A673 (cell line): Measurements from ENCODE around the gene LAMB3. TPM values are rescaled to one million over a fixed set of nuclear protein-coding genes. Genes with fewer than 3 reads are reported as not detected.

Source experiments
- BruUV-seq: library from RNA; stranded (reverse); fragments of 400-500 nt; replicated peaks from 2 replicates; lab custom pipeline; 2021; lab: Mats Ljungman, UMichigan
- CTCF ChIA-PET: fragments of 300-600 bp; sonication (Branson Sonifier 250); formaldehyde crosslinking; loops from one replicate; lab custom pipeline; 2022; ENCODE audit warnings: antibody characterized with exemption; lab: Charles Lee
- POLR2A ChIA-PET: fragments of 300-600 bp; sonication (Branson Sonifier 250); formaldehyde crosslinking; loops from one replicate; lab custom pipeline; 2022; ENCODE audit warnings: antibody characterized with exemption; ENCODE audit not compliant: low non-redundant PET; lab: Charles Lee
- DNase-seq: peaks from one replicate; pipeline ENCODE4 v3.0.0-alpha.2; 2015; ENCODE audit warnings: low spot score
- H3K27ac ChIP-seq: fragments of 200-600 bp; sonication (generic); 2 replicates; pipeline ENCODE4 v1.5.1; 2016; ENCODE audit warnings: mixed run types, low read depth, mild to moderate bottlenecking, mixed read lengths, antibody characterized with exemption, low read length; ENCODE audit not compliant: poor library complexity, severe bottlenecking
- H3K27me3 ChIP-seq: fragments of 200-600 bp; sonication (generic); replicated peaks from 2 replicates; pipeline ENCODE4 v1.6.1; 2017; ENCODE audit warnings: mixed run types, low read depth, mild to moderate bottlenecking, mixed read lengths, antibody characterized with exemption, low read length; ENCODE audit not compliant: insufficient read depth, poor library complexity
- H3K36me3 ChIP-seq: fragments of 200-600 bp; sonication (generic); 2 replicates; pipeline ENCODE4 v1.6.1; 2016; ENCODE audit warnings: mixed run types, mild to moderate bottlenecking, mixed read lengths, antibody characterized with exemption, low read length; ENCODE audit not compliant: insufficient read depth, poor library complexity, severe bottlenecking
- H3K4me1 ChIP-seq: fragments of 200-600 bp; sonication (generic); 2 replicates; pipeline ENCODE4 v1.6.1; 2017; ENCODE audit warnings: mixed run types, mild to moderate bottlenecking, mixed read lengths, antibody characterized with exemption, low read length; ENCODE audit not compliant: insufficient read depth, poor library complexity, severe bottlenecking
- H3K4me3 ChIP-seq: fragments of 200-600 bp; sonication (generic); 2 replicates; pipeline ENCODE4 v1.5.1; 2016; ENCODE audit warnings: low read depth, mixed run types, mild to moderate bottlenecking, mixed read lengths, low read length; ENCODE audit not compliant: poor library complexity, severe bottlenecking
- H3K9me3 ChIP-seq: fragments of 200-600 bp; sonication (generic); 2 replicates; pipeline ENCODE4 v1.6.1; 2016; ENCODE audit warnings: mixed run types, low read depth, mild to moderate bottlenecking, mixed read lengths, antibody characterized with exemption, low read length; ENCODE audit not compliant: poor library complexity, severe bottlenecking
- EZH2 ChIP-seq: fragments of 200-600 bp; sonication (generic); IDR thresholded peaks from 2 replicates; pipeline ENCODE4 v1.6.1; 2017; ENCODE audit warnings: borderline replicate concordance, low read depth, mild to moderate bottlenecking, mixed read lengths, antibody characterized with exemption, low read length; ENCODE audit not compliant: poor library complexity, severe bottlenecking
- intact Hi-C: fragments of 100-400 bp; cut with micrococcal nuclease; formaldehyde crosslinking; loops from one replicate; pipeline ENCODE4 v1.10.0; 2022; ENCODE audit not compliant: unreplicated experiment
- total RNA-seq: library from RNA; stranded (reverse); gene quantifications from 2 replicates; pipeline ENCODE4 v1.2.3, GENCODE V29; 2021
- TF ChIP-seq, protein P1 (sequence below): fragments of 300-800, 200-600 bp; sonication (generic); conservative IDR thresholded peaks from 2 replicates; pipeline ENCODE4 v1.5.1; 2017; ENCODE audit warnings: low read depth, mild to moderate bottlenecking, antibody characterized with exemption, low read length, moderate library complexity, mixed read lengths

The LAMB3 gene
- total RNA-seq, 1 experiment from 2014 or later, result 12.7 TPM

DNA sequence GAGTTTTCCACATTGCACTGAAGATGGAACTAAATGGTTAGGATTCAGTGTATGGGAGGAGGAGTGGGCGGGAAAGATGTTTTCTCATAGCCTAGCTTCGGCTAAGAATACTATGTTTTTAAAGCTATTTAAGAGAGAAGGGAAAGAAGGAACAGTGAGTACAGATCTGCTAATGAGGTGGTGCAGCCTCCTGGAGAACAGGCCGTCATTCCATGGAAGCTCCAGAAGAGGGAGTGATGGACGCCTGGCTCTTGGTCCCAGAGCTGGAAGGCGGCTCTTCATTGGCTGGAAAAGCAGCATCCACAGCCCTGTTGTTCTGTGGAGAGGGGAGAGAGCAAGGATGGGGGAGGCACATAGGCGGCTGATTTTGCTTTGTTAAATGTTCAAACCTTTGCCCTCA is 61.8 kb downstream of the LAMB3 start:
- peaks cover 26% of the 10 kb centered on the region for H3K4me1 ChIP-seq
- no peaks in the 10 kb centered on the region for H3K27me3 ChIP-seq
- H3K36me3 ChIP-seq, result peaks cover 11% of the 10 kb centered on the region
- BruUV-seq, result no TSS peak
- TF ChIP-seq, protein P1, sequence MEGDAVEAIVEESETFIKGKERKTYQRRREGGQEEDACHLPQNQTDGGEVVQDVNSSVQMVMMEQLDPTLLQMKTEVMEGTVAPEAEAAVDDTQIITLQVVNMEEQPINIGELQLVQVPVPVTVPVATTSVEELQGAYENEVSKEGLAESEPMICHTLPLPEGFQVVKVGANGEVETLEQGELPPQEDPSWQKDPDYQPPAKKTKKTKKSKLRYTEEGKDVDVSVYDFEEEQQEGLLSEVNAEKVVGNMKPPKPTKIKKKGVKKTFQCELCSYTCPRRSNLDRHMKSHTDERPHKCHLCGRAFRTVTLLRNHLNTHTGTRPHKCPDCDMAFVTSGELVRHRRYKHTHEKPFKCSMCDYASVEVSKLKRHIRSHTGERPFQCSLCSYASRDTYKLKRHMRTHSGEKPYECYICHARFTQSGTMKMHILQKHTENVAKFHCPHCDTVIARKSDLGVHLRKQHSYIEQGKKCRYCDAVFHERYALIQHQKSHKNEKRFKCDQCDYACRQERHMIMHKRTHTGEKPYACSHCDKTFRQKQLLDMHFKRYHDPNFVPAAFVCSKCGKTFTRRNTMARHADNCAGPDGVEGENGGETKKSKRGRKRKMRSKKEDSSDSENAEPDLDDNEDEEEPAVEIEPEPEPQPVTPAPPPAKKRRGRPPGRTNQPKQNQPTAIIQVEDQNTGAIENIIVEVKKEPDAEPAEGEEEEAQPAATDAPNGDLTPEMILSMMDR, result no peak
- TF ChIP-seq EZH2, result no peak
- ChIA-PET POLR2A (no interaction called here), CTCF (no interaction called here)
- H3K27ac ChIP-seq, result no peak overlapping the region
- no peak for DNase-seq
- intact Hi-C loops, result loop anchor here (5.0 kb wide), 1 partner anchor 1443 kb away; no protein-coding TSS in a partner anchor
- H3K9me3 ChIP-seq, result no peaks in the 10 kb centered on the region
- H3K4me3 ChIP-seq, result no peak overlapping the region

DNA sequence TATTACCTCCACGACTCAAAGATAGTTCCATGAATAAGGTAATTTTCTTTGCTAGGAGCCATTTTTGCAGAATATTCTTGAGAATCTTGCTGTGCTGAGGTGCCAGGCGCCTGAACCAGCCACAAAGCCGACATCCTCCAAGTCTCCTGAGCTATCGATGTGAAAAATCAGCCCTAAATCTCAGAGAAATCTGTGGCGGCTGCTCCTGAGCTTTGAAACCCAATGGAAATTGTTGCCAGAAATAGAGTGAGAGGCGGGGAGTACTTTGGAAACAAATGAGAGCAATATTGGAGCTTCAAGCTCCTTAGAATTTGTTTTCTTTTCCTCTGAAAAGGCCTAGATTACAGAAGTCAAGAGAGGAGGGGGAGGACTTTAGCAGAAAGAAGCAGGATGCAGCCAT is 62.4 kb downstream of the LAMB3 start:
- ChIA-PET POLR2A (no interaction called here), CTCF (no interaction called here)
- intact Hi-C loops, result loop anchor here (5.0 kb wide), 1 partner anchor 1443 kb away; no protein-coding TSS in a partner anchor
- Histone ChIP-seq H3K9me3 (no peaks in the 10 kb centered on the region), H3K27me3 (no peaks in the 10 kb centered on the region), H3K27ac (no peak overlapping the region), H3K4me3 (no peak overlapping the region), H3K36me3 (peaks cover 11% of the 10 kb centered on the region), H3K4me1 (peaks cover 26% of the 10 kb centered on the region)
- BruUV-seq, result no TSS peak
- no peak for DNase-seq
- TF ChIP-seq, protein P1, result no peak
- TF ChIP-seq EZH2, result no peak

DNA sequence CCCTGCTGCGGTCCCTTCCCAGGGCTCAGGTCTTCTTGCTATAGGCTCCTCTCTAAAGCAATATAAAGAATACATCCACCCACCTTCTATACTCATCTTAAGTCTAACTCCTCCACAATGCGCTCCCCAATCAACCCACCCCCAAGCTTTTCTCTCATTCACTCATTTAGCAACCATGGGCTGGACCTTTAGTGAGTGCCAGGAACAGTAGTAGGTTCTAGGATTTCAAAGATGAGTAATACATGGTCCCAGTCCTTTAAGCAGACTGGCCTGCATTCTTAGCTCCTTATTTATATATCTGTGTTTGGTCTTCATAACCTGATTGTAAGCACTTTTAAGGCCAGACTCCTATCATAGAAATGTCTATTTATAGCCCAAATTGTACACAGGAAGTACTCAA is 62.8 kb downstream of the LAMB3 start:
- H3K27ac ChIP-seq, result no peak overlapping the region
- no peak overlapping the region for H3K4me3 ChIP-seq
- peaks cover 26% of the 10 kb centered on the region for H3K4me1 ChIP-seq
- ChIA-PET CTCF (no interaction called here), POLR2A (no interaction called here)
- no peak for DNase-seq
- TF ChIP-seq EZH2, result no peak
- TF ChIP-seq, protein P1, result no peak
- peaks cover 11% of the 10 kb centered on the region for H3K36me3 ChIP-seq
- BruUV-seq, result no TSS peak
- H3K9me3 ChIP-seq, result no peaks in the 10 kb centered on the region
- intact Hi-C loops, result no loop called here
- H3K27me3 ChIP-seq, result no peaks in the 10 kb centered on the region
